Measurements from ENCODE around the gene CFAP210. TPM values are rescaled to one million over a fixed set of nuclear protein-coding genes. Genes with fewer than 3 reads are reported as not detected.

Gene CFAP210
- total and polyA plus RNA-seq, 9 of the 15 experiments (the other 6 are each of a cell fraction or from before 2014, with no cell fraction given): 0.75 to 3.6 (median 1.3) TPM

DNA sequence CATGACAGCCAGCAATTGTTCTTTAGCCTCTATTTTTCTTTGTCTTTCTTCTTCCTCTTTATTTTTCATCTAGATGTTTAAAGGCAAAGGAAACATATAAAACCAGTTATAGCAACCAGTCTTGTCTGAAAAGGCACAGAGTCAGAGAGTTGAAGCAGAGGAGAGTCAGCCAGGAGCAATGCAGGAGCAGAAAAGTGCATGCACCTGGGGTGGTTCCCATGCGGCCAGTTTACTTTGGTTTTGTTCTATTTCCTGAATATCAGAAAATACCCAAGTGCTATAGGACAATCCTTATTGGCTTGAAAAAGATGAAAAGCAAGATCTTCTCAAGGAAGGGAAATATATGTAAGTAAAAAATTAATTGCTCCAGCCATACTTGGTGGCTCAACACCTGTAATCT, 44.9 kb downstream of the CFAP210 start:
- H3K36me3 ChIP-seq (ENCODE audit: control insufficient read depth, insufficient read depth, low read length): no peaks in the 10 kb centered on the region; the same call in 2 of the 3 replicates
- intact Hi-C loops (cut with micrococcal nuclease): no loop called here
- FAIRE-seq (no peak), ATAC-seq (no peak), DNase-seq (ENCODE audit: extremely low read depth in 1 of 4, low spot score in 3 of 4) (no peak)
- no peaks in the 10 kb centered on the region for H4K20me1 ChIP-seq (replicated peaks; ENCODE audit: control insufficient read depth, insufficient read depth, low read length)
- no peak overlapping the region for H3K4me2 ChIP-seq (ENCODE audit: insufficient read depth, low read length)
- H2AFZ ChIP-seq (ENCODE audit: low read depth, low read length): no peak overlapping the region
- POLR2A ChIA-PET: interaction anchor here (1.3 kb wide), 1 partner anchor 9 kb away, joined by 4 read pairs; no protein-coding TSS in a partner anchor
- in situ Hi-C loops (cut with MboI): no loop called here
- CTCF ChIA-PET (ENCODE audit: low intra/inter-chr PET ratio): no interaction called here
- TF ChIP-seq THAP12 (CRISPR knock-in tag; IDR thresholded peaks at IDR 0.05) (no peak), MEIS2 (IDR thresholded peaks at IDR 0.05; ENCODE audit: partially characterized antibody) (no peak), FOSL1 (tag; conservative IDR thresholded peaks at IDR 0.05) (no peak), TOE1 (IDR thresholded peaks at IDR 0.05; ENCODE audit: borderline replicate concordance) (no peak), TOE1 (CRISPR knock-in tag; IDR thresholded peaks at IDR 0.05; ENCODE audit: borderline replicate concordance, low read depth) (no peak), PML (IDR thresholded peaks at IDR 0.05; ENCODE audit: low read length) (no peak), ILK (tag; IDR thresholded peaks at IDR 0.05; ENCODE audit: borderline replicate concordance, low read depth) (no peak), HNRNPLL (IDR thresholded peaks at IDR 0.05; ENCODE audit: low read depth, low read length, poor library complexity, severe bottlenecking) (no peak), GABPB2 (CRISPR knock-in tag; conservative IDR thresholded peaks at IDR 0.05) (no peak), PTRF (tag; IDR thresholded peaks at IDR 0.05) (no peak), ZNF23 (CRISPR knock-in tag; IDR thresholded peaks at IDR 0.05) (no peak), ASH1L (IDR thresholded peaks at IDR 0.05; ENCODE audit: borderline replicate concordance, low read depth, partially characterized antibody) (no peak), SIRT6 (IDR thresholded peaks at IDR 0.05; ENCODE audit: low read depth, low read length) (no peak), ZNF778 (CRISPR knock-in tag; IDR thresholded peaks at IDR 0.05) (no peak), EP400 (IDR thresholded peaks at IDR 0.05) (no peak), PHF21A (IDR thresholded peaks at IDR 0.05; ENCODE audit: borderline replicate concordance, low read depth) (no peak), PTBP1 (IDR thresholded peaks at IDR 0.05; ENCODE audit: low read depth, low read length) (no peak), ZNF133 (CRISPR knock-in tag; IDR thresholded peaks at IDR 0.05) (no peak)
- TF ChIP-seq, protein P1, sequence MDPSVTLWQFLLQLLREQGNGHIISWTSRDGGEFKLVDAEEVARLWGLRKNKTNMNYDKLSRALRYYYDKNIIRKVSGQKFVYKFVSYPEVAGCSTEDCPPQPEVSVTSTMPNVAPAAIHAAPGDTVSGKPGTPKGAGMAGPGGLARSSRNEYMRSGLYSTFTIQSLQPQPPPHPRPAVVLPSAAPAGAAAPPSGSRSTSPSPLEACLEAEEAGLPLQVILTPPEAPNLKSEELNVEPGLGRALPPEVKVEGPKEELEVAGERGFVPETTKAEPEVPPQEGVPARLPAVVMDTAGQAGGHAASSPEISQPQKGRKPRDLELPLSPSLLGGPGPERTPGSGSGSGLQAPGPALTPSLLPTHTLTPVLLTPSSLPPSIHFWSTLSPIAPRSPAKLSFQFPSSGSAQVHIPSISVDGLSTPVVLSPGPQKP (CRISPR knock-in tag; IDR thresholded peaks at IDR 0.05): no peak
- no peak overlapping the region for H3K9ac ChIP-seq (ENCODE audit: insufficient read depth in 1 of 2, low read depth in 2 of 2, low read length in 2 of 2)
- peaks cover 0 to 4% of the 10 kb centered on the region in 2 experiments; a peak in 2 of 5 replicates for H3K4me1 ChIP-seq (replicated peaks in 1 of 2; ENCODE audit: control insufficient read depth in 2 of 2, insufficient read depth in 2 of 2, low read length in 2 of 2)
- no peaks in the 10 kb centered on the region for H3K9me3 ChIP-seq (replicated peaks; ENCODE audit: control insufficient read depth, insufficient read depth, low read depth, low read length)
- H3K27me3 ChIP-seq (ENCODE audit: control insufficient read depth in 2 of 2, insufficient read depth in 2 of 2, low read length in 2 of 2): no peaks in the 10 kb centered on the region
- H3K4me3 ChIP-seq: no peak overlapping the region
- H3K9me1 ChIP-seq (ENCODE audit: control insufficient read depth, insufficient read depth, low read length): no peaks in the 10 kb centered on the region
- H3K27ac ChIP-seq (ENCODE audit: extremely low read depth, low read depth, low read length): no peak overlapping the region
- WGBS (ENCODE audit: insufficient coverage, low coverage, missing lambda C conversion rate): 75% methylated on average over 1 of the region's 1 CpG
- no peaks in the 10 kb centered on the region for H3K79me2 ChIP-seq (ENCODE audit: control insufficient read depth, insufficient read depth, low read length)
- no TSS peak for BruUV-seq (replicated peaks)
